ENCODE results near the gene ASMTL. TPM values are rescaled to one million over a fixed set of nuclear protein-coding genes. Genes with fewer than 3 reads are reported as not detected.

The ASMTL gene, protein sequence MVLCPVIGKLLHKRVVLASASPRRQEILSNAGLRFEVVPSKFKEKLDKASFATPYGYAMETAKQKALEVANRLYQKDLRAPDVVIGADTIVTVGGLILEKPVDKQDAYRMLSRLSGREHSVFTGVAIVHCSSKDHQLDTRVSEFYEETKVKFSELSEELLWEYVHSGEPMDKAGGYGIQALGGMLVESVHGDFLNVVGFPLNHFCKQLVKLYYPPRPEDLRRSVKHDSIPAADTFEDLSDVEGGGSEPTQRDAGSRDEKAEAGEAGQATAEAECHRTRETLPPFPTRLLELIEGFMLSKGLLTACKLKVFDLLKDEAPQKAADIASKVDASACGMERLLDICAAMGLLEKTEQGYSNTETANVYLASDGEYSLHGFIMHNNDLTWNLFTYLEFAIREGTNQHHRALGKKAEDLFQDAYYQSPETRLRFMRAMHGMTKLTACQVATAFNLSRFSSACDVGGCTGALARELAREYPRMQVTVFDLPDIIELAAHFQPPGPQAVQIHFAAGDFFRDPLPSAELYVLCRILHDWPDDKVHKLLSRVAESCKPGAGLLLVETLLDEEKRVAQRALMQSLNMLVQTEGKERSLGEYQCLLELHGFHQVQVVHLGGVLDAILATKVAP
- total RNA-seq (ENCODE audit: unreplicated experiment), result 45.5 TPM
- long read RNA-seq, transcript ASMTL-201 (13 exons, 2,027 nt), result major isoform, 48 of 63 reads
- long read RNA-seq, partial matches to known transcripts, result 5 of 63 reads
- long read RNA-seq, other reads (novel, unspliced or antisense), result 8 of 63 reads

GRCh38 chrX:1452516-1453394, at the start of gene ASMTL:
Gene ASMTL (minus strand): TSS chrX:1452909. CDS start chrX:1452840, 69 bp downstream.
- Mint-ChIP-seq H3K9me3 (ENCODE audit: unreplicated experiment) (peaks cover 25% of the 10 kb centered on the region), H3K36me3 (ENCODE audit: unreplicated experiment) (peaks cover 29% of the 10 kb centered on the region), H3K4me3 (ENCODE audit: unreplicated experiment) (peak within 1 kb of the TSS; percentile 83), H3K27me3 (ENCODE audit: unreplicated experiment) (peaks cover 13% of the 10 kb centered on the region), H3K27ac (ENCODE audit: unreplicated experiment) (peak within 1 kb of the TSS; percentile 67), H3K4me1 (ENCODE audit: low read depth, unreplicated experiment) (peaks cover 1% of the 10 kb centered on the region)
- peak; percentile 100 for DNase-seq
- TF ChIP-seq, protein P1, sequence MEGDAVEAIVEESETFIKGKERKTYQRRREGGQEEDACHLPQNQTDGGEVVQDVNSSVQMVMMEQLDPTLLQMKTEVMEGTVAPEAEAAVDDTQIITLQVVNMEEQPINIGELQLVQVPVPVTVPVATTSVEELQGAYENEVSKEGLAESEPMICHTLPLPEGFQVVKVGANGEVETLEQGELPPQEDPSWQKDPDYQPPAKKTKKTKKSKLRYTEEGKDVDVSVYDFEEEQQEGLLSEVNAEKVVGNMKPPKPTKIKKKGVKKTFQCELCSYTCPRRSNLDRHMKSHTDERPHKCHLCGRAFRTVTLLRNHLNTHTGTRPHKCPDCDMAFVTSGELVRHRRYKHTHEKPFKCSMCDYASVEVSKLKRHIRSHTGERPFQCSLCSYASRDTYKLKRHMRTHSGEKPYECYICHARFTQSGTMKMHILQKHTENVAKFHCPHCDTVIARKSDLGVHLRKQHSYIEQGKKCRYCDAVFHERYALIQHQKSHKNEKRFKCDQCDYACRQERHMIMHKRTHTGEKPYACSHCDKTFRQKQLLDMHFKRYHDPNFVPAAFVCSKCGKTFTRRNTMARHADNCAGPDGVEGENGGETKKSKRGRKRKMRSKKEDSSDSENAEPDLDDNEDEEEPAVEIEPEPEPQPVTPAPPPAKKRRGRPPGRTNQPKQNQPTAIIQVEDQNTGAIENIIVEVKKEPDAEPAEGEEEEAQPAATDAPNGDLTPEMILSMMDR (IDR thresholded peaks at IDR 0.05; ENCODE audit: partially characterized antibody, unreplicated experiment), result no peak

DNA sequence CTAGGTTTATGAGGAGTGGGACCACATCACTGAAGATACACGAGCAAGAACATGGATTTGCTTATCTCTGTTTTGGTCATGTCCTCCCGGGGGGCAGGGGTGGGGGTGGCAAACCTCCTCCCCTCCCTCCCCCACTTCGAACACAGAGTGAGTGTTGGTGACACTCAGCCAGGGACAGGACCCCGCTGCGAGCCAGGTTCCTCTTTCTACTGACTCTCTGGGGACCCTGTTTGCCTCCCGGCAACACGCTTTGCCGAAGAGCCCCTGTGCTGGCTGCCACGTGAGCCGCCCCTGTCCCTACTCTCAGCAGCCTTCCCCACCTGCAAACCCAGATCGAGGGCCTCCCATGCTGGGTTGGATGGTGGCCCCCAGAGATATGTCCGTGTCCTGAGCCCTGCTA, 49.5 kb upstream of the ASMTL start:
- H3K27me3 Mint-ChIP-seq (ENCODE audit: unreplicated experiment), result no peaks in the 10 kb centered on the region
- no peak for DNase-seq
- H3K4me3 Mint-ChIP-seq (ENCODE audit: unreplicated experiment), result no peak overlapping the region
- H3K27ac Mint-ChIP-seq (ENCODE audit: unreplicated experiment), result no peak overlapping the region
- peaks cover 8% of the 10 kb centered on the region for H3K9me3 Mint-ChIP-seq (ENCODE audit: unreplicated experiment)
- H3K4me1 Mint-ChIP-seq (ENCODE audit: low read depth, unreplicated experiment), result no peaks in the 10 kb centered on the region
- H3K36me3 Mint-ChIP-seq (ENCODE audit: unreplicated experiment), result no peaks in the 10 kb centered on the region
- TF ChIP-seq, protein P1 (IDR thresholded peaks at IDR 0.05; ENCODE audit: partially characterized antibody, unreplicated experiment), result no peak

- H3K27me3 Mint-ChIP-seq (ENCODE audit: unreplicated experiment), result no peaks in the 10 kb centered on the region
- no peak overlapping the region for H3K4me3 Mint-ChIP-seq (ENCODE audit: unreplicated experiment)
- H3K9me3 Mint-ChIP-seq (ENCODE audit: unreplicated experiment), result peaks cover 11% of the 10 kb centered on the region
- peaks cover 2% of the 10 kb centered on the region for H3K4me1 Mint-ChIP-seq (ENCODE audit: low read depth, unreplicated experiment)
- TF ChIP-seq, protein P1 (IDR thresholded peaks at IDR 0.05; ENCODE audit: partially characterized antibody, unreplicated experiment), result no peak
- H3K36me3 Mint-ChIP-seq (ENCODE audit: unreplicated experiment), result no peaks in the 10 kb centered on the region
- no peak overlapping the region for H3K27ac Mint-ChIP-seq (ENCODE audit: unreplicated experiment)
- DNase-seq, result no peak
Measured at GRCh38 chrX:1500701-1501624, 48.3 kb upstream of the ASMTL start.

- no peak for DNase-seq
- peaks cover 7% of the 10 kb centered on the region for H3K9me3 Mint-ChIP-seq (ENCODE audit: unreplicated experiment)
- peaks cover 8% of the 10 kb centered on the region for H3K4me1 Mint-ChIP-seq (ENCODE audit: low read depth, unreplicated experiment)
- H3K27me3 Mint-ChIP-seq (ENCODE audit: unreplicated experiment), result peaks cover 6% of the 10 kb centered on the region
- TF ChIP-seq, protein P1 (IDR thresholded peaks at IDR 0.05; ENCODE audit: partially characterized antibody, unreplicated experiment), result no peak
- peaks cover 8% of the 10 kb centered on the region for H3K36me3 Mint-ChIP-seq (ENCODE audit: unreplicated experiment)
- no peak overlapping the region for H3K4me3 Mint-ChIP-seq (ENCODE audit: unreplicated experiment)
- H3K27ac Mint-ChIP-seq (ENCODE audit: unreplicated experiment), result no peak overlapping the region
Measured at GRCh38 chrX:1496076-1496475, 43.4 kb upstream of the ASMTL start.
